Nephron (organoid): ENCODE results near the gene NRARP.

ENCODE experiments used
- H3K27ac Mint-ChIP-seq, 3 experiments: 2 replicates each; pipeline ENCODE4 v1.8.0; 2020; ENCODE audit warnings: mixed read lengths in 3 of 3, mild to moderate bottlenecking in 2 of 3, moderate library complexity in 1 of 3
- H3K27me3 Mint-ChIP-seq: 2 replicates; pipeline ENCODE4 v1.8.0; 2021; ENCODE audit warnings: low read depth, mild to moderate bottlenecking, moderate library complexity, mixed read lengths
- H3K36me3 Mint-ChIP-seq: 2 replicates; pipeline ENCODE4 v1.8.0; 2020; ENCODE audit warnings: low read depth, mixed read lengths
- H3K4me1 Mint-ChIP-seq: 2 replicates; pipeline ENCODE4 v1.8.0; 2020; ENCODE audit warnings: mixed read lengths
- H3K4me3 Mint-ChIP-seq, 3 experiments: 2 replicates each; pipeline ENCODE4 v1.8.0; 2020; ENCODE audit warnings: mild to moderate bottlenecking in 3 of 3, mixed read lengths in 3 of 3, moderate library complexity in 2 of 3
- H3K9me3 Mint-ChIP-seq: 2 replicates; pipeline ENCODE4 v1.8.0; 2020; ENCODE audit warnings: mixed read lengths
- TF ChIP-seq, protein P1 (sequence below), 3 experiments: fragments of 200-600 bp; sonication (generic); IDR thresholded peaks; one replicate each; pipeline ENCODE4 v1.5.0; 2021; ENCODE audit warnings: antibody characterized with exemption in 3 of 3; ENCODE audit not compliant: unreplicated experiment in 3 of 3

NRARP gene

DNA sequence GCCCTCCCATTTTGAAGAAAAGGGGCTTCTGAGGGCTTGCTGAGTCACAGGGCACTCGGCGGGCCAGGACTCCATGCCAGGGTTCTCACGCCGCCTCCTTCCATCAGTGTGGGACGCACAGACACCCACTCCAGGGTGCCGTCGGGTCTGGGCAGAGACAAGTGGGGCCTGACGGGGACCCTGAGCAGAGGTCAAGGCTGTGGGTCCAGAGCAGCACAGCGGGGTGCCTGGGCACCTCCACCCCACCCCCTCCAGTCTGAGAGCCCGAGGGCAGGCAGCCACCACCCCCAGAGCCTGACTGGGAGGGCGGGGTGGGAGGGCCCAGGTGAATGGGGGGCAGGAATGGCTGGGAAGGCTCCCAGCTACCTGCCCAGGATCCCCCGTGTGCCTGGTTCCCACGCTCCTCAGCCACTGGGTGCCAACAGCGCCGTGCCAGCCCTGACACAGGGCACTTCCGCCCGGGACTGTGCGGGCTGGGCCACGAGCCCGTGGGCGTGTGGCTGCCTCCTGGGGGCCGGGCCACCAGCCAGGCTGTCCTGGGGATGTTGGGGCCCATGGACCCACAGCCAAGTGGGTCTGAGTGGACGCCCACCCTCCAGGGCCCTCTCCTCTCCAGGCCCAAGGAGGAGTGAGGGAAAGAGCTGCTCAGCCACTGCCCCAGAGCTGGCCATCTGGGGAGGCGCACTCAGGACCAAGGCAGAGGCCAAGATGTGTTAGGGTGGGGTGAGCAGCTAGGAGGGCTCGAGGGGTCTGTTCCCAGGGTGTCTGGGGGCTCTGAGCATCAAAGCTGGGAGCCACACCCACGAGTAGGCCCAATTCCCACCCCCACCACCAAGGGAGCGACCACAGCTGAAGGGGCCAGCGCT, 10.1 kb upstream of the NRARP start:
- Mint-ChIP-seq H3K27me3 (no peaks in the 10 kb centered on the region), H3K27ac (no peak overlapping the region), H3K36me3 (no peaks in the 10 kb centered on the region), H3K4me3 (no peak overlapping the region), H3K4me1 (peaks cover 5% of the 10 kb centered on the region), H3K9me3 (no peaks in the 10 kb centered on the region)
- TF ChIP-seq, protein P1, sequence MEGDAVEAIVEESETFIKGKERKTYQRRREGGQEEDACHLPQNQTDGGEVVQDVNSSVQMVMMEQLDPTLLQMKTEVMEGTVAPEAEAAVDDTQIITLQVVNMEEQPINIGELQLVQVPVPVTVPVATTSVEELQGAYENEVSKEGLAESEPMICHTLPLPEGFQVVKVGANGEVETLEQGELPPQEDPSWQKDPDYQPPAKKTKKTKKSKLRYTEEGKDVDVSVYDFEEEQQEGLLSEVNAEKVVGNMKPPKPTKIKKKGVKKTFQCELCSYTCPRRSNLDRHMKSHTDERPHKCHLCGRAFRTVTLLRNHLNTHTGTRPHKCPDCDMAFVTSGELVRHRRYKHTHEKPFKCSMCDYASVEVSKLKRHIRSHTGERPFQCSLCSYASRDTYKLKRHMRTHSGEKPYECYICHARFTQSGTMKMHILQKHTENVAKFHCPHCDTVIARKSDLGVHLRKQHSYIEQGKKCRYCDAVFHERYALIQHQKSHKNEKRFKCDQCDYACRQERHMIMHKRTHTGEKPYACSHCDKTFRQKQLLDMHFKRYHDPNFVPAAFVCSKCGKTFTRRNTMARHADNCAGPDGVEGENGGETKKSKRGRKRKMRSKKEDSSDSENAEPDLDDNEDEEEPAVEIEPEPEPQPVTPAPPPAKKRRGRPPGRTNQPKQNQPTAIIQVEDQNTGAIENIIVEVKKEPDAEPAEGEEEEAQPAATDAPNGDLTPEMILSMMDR (IDR thresholded peaks at IDR 0.05; ENCODE audit: unreplicated experiment in 3 of 3): no peak

GRCh38 chr9:137311171-137311985, 9.3 kb upstream of the NRARP start:
- H3K27ac Mint-ChIP-seq: no peak overlapping the region
- TF ChIP-seq, protein P1 (IDR thresholded peaks at IDR 0.05; ENCODE audit: unreplicated experiment in 3 of 3): no peak
- H3K4me3 Mint-ChIP-seq: no peak overlapping the region
- no peaks in the 10 kb centered on the region for H3K9me3 Mint-ChIP-seq
- no peaks in the 10 kb centered on the region for H3K27me3 Mint-ChIP-seq
- H3K4me1 Mint-ChIP-seq: peaks cover 5% of the 10 kb centered on the region
- no peaks in the 10 kb centered on the region for H3K36me3 Mint-ChIP-seq

GRCh38 chr9:137310189-137311052, 8.3 kb upstream of the NRARP start:
- TF ChIP-seq, protein P1 (IDR thresholded peaks at IDR 0.05; ENCODE audit: unreplicated experiment in 3 of 3): no peak
- Mint-ChIP-seq H3K27me3 (no peaks in the 10 kb centered on the region), H3K27ac (no peak overlapping the region), H3K36me3 (no peaks in the 10 kb centered on the region), H3K4me1 (peaks cover 5% of the 10 kb centered on the region), H3K9me3 (no peaks in the 10 kb centered on the region), H3K4me3 (no peak overlapping the region)

GRCh38 chr9:137309368-137310188, 7.5 kb upstream of the NRARP start:
- H3K27ac Mint-ChIP-seq: no peak overlapping the region
- H3K27me3 Mint-ChIP-seq: no peaks in the 10 kb centered on the region
- H3K4me3 Mint-ChIP-seq: no peak overlapping the region
- TF ChIP-seq, protein P1 (IDR thresholded peaks at IDR 0.05; ENCODE audit: unreplicated experiment in 3 of 3): no peak
- no peaks in the 10 kb centered on the region for H3K9me3 Mint-ChIP-seq
- peaks cover 5% of the 10 kb centered on the region for H3K4me1 Mint-ChIP-seq
- no peaks in the 10 kb centered on the region for H3K36me3 Mint-ChIP-seq

DNA sequence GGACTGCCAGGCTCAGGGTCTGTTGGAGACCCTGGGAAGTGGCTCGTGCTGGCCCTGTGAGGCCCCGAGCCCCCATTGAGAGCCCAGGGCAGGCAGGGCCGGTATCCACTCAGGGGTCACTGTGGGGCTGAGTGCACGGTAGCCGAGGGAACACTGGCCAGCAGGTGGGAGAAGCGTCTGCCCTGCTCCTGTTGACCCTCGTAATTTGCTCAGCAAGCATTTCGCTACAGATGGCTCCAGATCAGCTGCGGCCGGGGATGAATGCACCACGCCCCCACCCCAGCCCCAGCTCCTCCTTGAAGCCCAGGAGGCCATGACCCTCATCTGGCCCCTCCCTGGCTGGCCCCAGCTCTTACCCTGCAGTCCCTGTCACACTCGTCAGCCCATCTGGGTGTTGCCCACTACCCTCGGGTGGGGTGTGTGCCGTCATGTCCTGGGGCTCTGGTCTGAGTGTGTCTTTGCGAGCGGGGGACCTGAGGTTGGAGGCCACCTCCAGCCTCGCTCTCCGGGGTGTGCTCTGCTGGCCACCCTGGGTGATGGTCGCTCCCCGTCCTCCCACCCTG, 6.1 kb upstream of the NRARP start:
- no peaks in the 10 kb centered on the region for H3K36me3 Mint-ChIP-seq
- peaks cover 2% of the 10 kb centered on the region for H3K4me1 Mint-ChIP-seq
- TF ChIP-seq, protein P1 (IDR thresholded peaks at IDR 0.05; ENCODE audit: unreplicated experiment in 3 of 3): no peak
- H3K27me3 Mint-ChIP-seq: peaks cover 4% of the 10 kb centered on the region
- no peak overlapping the region for H3K4me3 Mint-ChIP-seq
- no peak overlapping the region for H3K27ac Mint-ChIP-seq
- no peaks in the 10 kb centered on the region for H3K9me3 Mint-ChIP-seq
